HG03066 (cell line): ENCODE results near the gene CDH23.

Experiments used
- ATAC-seq: cut with Tn5 transposase; IDR thresholded peaks from one replicate; pipeline ENCODE4 v1.9.1; 2021; ENCODE audit warnings: low read depth; ENCODE audit not compliant: unreplicated experiment

The CDH23 gene

GRCh38 chr10:71835671-71836595, 439.2 kb downstream of the CDH23 start:
- peak; percentile 91 for ATAC-seq

- peak; percentile 19 for ATAC-seq
These were observed 439.9 kb downstream of the CDH23 start for GRCh38 chr10:71836596-71836974.

GRCh38 chr10:71837098-71837827, 440.5 kb downstream of the CDH23 start:
- ATAC-seq, result no peak

GRCh38 chr10:71838264-71839211, 441.8 kb downstream of the CDH23 start:
- no peak for ATAC-seq

GRCh38 chr10:71840177-71840957, 443.6 kb downstream of the CDH23 start:
- no peak for ATAC-seq

GRCh38 chr10:71840958-71841335, 444.2 kb downstream of the CDH23 start:
- ATAC-seq, result no peak

- no peak for ATAC-seq
These were observed 445.7 kb downstream of the CDH23 start for GRCh38 chr10:71842422-71842821.

- no peak for ATAC-seq
These were observed 446.4 kb downstream of the CDH23 start for GRCh38 chr10:71842856-71843686.

GRCh38 chr10:71844084-71844483, 447.4 kb downstream of the CDH23 start:
- no peak for ATAC-seq

GRCh38 chr10:71844695-71845094, 448.0 kb downstream of the CDH23 start:
- no peak for ATAC-seq

- no peak for ATAC-seq
These were observed 449.0 kb downstream of the CDH23 start for GRCh38 chr10:71845410-71846405.

GRCh38 chr10:71846816-71847215, 450.1 kb downstream of the CDH23 start:
- ATAC-seq, result no peak

GRCh38 chr10:71847418-71847817, 450.7 kb downstream of the CDH23 start:
- no peak for ATAC-seq

- ATAC-seq, result no peak
These were observed 451.9 kb downstream of the CDH23 start for GRCh38 chr10:71848325-71849275.

GRCh38 chr10:71849461-71849908, 452.8 kb downstream of the CDH23 start:
- no peak for ATAC-seq

- no peak for ATAC-seq
These were observed 453.5 kb downstream of the CDH23 start for GRCh38 chr10:71850021-71850742.
